ENCODE results near the gene NHLRC1.

DNA sequence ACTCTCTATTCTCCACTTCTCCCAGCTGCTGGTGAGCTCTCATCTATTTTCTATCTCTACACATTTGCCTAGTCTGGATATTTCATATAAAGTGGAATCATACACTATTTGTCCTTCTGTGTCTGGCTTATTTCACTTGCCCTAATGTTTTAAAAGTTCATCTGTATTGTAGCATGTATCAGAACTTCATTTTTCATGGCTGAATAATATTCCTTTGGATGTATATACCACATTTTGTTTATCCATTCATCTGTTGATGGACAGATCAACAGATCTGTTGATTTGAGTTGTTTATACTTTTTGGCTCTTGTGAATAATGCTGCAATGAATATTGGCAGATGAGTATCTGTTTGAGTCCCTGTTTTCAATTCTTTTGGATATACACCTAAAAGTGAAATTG lies 49.6 kb downstream of the NHLRC1 start:
- TF ChIP-seq, protein P1, sequence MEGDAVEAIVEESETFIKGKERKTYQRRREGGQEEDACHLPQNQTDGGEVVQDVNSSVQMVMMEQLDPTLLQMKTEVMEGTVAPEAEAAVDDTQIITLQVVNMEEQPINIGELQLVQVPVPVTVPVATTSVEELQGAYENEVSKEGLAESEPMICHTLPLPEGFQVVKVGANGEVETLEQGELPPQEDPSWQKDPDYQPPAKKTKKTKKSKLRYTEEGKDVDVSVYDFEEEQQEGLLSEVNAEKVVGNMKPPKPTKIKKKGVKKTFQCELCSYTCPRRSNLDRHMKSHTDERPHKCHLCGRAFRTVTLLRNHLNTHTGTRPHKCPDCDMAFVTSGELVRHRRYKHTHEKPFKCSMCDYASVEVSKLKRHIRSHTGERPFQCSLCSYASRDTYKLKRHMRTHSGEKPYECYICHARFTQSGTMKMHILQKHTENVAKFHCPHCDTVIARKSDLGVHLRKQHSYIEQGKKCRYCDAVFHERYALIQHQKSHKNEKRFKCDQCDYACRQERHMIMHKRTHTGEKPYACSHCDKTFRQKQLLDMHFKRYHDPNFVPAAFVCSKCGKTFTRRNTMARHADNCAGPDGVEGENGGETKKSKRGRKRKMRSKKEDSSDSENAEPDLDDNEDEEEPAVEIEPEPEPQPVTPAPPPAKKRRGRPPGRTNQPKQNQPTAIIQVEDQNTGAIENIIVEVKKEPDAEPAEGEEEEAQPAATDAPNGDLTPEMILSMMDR (IDR thresholded peaks at IDR 0.05; ENCODE audit: low read depth, low read length, poor library complexity, severe bottlenecking) = no peak
- TF ChIP-seq EZH2phosphoT487 (IDR thresholded peaks at IDR 0.05; ENCODE audit: borderline replicate concordance, low read length) = no peak
